Kidney (tissue), 14 donors: ENCODE results near the gene TMEM132C. TPM values are rescaled to one million over a fixed set of nuclear protein-coding genes. Genes with fewer than 3 reads are reported as not detected.

Source experiments
- DNase-seq, 5 donors: peaks; one replicate each; pipeline ENCODE4 v3.0.0-alpha.2; 2013 to 2020
- FAIRE-seq: peaks from 2 replicates; lab custom pipeline; 2012; peaks lifted over from hg19 to GRCh38; lab: Jason Lieb, UNC
- H3K27ac ChIP-seq, 2 donors: one replicate each; pipeline ENCODE4 v1.7.0; 2013; ENCODE audit warnings: low read depth in 2 of 2, low read length in 2 of 2, inconsistent platforms in 1 of 2
- H3K27me3 ChIP-seq: one replicate; pipeline ENCODE4 v1.7.1; 2013; ENCODE audit warnings: low read length, inconsistent platforms; ENCODE audit not compliant: control insufficient read depth, insufficient read depth
- H3K36me3 ChIP-seq, 3 donors: one replicate each; pipeline versions ENCODE4 v1.7.0 to v1.7.1; 2013; ENCODE audit warnings: low read length in 3 of 3, control low read depth in 1 of 3, inconsistent platforms in 1 of 3; ENCODE audit not compliant: insufficient read depth in 3 of 3, control insufficient read depth in 2 of 3
- H3K4me1 ChIP-seq, 3 donors: one replicate each; pipeline versions ENCODE4 v1.7.0 to v1.7.1; 2013; ENCODE audit warnings: low read length in 3 of 3, inconsistent platforms in 1 of 3, low read depth in 1 of 3; ENCODE audit not compliant: control insufficient read depth in 2 of 3, insufficient read depth in 2 of 3
- H3K4me3 ChIP-seq, 3 donors: one replicate each; pipeline versions ENCODE4 v1.7.0 to v1.8.1; 2013; ENCODE audit warnings: low read length in 3 of 3, control low read depth in 1 of 3, inconsistent platforms in 1 of 3
- H3K9ac ChIP-seq, 3 donors: one replicate each; pipeline versions ENCODE4 v1.7.0 to v1.7.1; 2013; ENCODE audit warnings: low read length in 3 of 3, control low read depth in 1 of 3, inconsistent platforms in 1 of 3
- H3K9me3 ChIP-seq, 3 donors: one replicate each; pipeline versions ENCODE4 v1.7.0 to v1.7.1; 2013; ENCODE audit warnings: low read length in 3 of 3, control low read depth in 1 of 3, inconsistent platforms in 1 of 3; ENCODE audit not compliant: control insufficient read depth in 2 of 3, insufficient read depth in 1 of 3
- intact Hi-C: fragments of 100-400 bp; cut with DNase I; formaldehyde crosslinking; loops from one replicate; pipeline ENCODE4 v1.11.1; 2022
- polyA plus RNA-seq: library from polyadenylated mRNA; stranded (reverse); fragments of 350-450 nt; fragmentation: Illumina TruSeq; extraction: RNeasy Lipid Tissue Mini Kit (QIAGEN cat#74804); gene quantifications from one replicate; pipeline ENCODE4 v1.2.3, GENCODE V29; 2014; ENCODE audit warnings: low read depth, low replicate concordance; ENCODE audit not compliant: insufficient read depth
- total RNA-seq: library from RNA; stranded (reverse); fragmentation: NEBNext Ultra II Directional; extraction: Animal tissue kit (Norgen Biotek cat#: 25700); gene quantifications from one replicate; pipeline ENCODE4 v1.2.1, GENCODE V29; 2021
- TF ChIP-seq, protein P1 (sequence below): IDR thresholded peaks from 3 replicates; pipeline ENCODE4 v1.5.1; 2012; ENCODE audit warnings: mild to moderate bottlenecking, moderate library complexity, borderline replicate concordance; ENCODE audit not compliant: insufficient read depth; ENCODE audit errors: extremely low read depth
- donor health status: control.
- donor health status: control.
- donor health status: control.
- donor health status: control.
- donor health status: control.
- donor health status: DM: yes; HTN: yes; CAD: no.
- donor health status: Normal renal cell carcinoma (clear cell type).

TMEM132C gene
- total and polyA plus RNA-seq, 2 donors from 2014 or later = 0.28 to 0.75 TPM

DNA sequence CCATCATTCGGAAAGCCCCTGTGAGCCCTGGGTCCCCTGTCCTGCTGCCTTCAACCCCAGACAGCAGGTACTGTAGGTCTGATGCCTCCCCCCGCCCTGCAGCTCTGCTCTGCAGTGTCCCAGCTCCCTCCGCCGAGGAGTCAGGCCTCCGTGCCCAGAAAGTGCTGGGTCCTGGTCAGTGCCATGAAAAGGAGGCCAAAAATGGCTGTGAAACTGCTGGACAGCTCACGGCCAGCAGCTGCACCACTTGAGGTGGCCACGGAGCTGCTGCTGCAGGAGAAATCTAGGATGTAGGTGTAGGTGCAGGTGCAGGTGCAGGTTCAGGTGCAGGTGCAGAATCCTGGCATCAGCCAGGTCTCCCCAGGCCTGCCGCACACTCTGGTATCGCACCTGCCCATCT, 360.7 kb downstream of the TMEM132C start:
- FAIRE-seq (no peak), DNase-seq (no peak)
- Histone ChIP-seq H3K27me3 (no peaks in the 10 kb centered on the region), H3K9ac (no peak overlapping the region), H3K4me3 (no peak overlapping the region), H3K4me1 (no peaks in the 10 kb centered on the region), H3K36me3 (no peaks in the 10 kb centered on the region), H3K27ac (no peak overlapping the region), H3K9me3 (no peaks in the 10 kb centered on the region)
- intact Hi-C loops = no loop called here
- TF ChIP-seq, protein P1, sequence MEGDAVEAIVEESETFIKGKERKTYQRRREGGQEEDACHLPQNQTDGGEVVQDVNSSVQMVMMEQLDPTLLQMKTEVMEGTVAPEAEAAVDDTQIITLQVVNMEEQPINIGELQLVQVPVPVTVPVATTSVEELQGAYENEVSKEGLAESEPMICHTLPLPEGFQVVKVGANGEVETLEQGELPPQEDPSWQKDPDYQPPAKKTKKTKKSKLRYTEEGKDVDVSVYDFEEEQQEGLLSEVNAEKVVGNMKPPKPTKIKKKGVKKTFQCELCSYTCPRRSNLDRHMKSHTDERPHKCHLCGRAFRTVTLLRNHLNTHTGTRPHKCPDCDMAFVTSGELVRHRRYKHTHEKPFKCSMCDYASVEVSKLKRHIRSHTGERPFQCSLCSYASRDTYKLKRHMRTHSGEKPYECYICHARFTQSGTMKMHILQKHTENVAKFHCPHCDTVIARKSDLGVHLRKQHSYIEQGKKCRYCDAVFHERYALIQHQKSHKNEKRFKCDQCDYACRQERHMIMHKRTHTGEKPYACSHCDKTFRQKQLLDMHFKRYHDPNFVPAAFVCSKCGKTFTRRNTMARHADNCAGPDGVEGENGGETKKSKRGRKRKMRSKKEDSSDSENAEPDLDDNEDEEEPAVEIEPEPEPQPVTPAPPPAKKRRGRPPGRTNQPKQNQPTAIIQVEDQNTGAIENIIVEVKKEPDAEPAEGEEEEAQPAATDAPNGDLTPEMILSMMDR = no peak

DNA sequence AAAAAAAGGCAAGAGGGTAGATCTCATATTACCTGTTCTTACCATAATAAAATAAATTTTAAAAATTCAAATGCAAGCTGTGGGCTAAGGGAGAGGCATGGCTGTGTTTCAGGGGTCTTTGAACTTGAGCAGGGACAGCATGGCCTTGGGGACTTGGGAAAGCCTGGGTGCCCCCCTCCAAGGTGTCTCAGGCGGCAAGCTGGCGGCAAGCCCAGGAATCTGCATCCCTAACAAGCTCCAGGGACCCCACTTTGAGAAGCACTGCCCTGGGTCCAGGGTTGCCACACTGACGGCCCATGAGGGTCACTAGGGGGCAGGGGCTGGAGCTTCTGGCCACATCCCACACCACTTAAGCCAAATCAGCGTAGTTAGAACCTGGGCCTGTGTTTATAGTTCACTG, 363.0 kb downstream of the TMEM132C start:
- Histone ChIP-seq H3K27me3 (no peaks in the 10 kb centered on the region), H3K4me3 (no peak overlapping the region), H3K9ac (no peak overlapping the region), H3K36me3 (no peaks in the 10 kb centered on the region), H3K27ac (no peak overlapping the region), H3K4me1 (no peaks in the 10 kb centered on the region), H3K9me3 (peaks cover 0 to 4% (median 0%) of the 10 kb centered on the region in 3 donors)
- TF ChIP-seq, protein P1 = no peak
- intact Hi-C loops = no loop called here
- DNase-seq (no peak), FAIRE-seq (no peak)

DNA sequence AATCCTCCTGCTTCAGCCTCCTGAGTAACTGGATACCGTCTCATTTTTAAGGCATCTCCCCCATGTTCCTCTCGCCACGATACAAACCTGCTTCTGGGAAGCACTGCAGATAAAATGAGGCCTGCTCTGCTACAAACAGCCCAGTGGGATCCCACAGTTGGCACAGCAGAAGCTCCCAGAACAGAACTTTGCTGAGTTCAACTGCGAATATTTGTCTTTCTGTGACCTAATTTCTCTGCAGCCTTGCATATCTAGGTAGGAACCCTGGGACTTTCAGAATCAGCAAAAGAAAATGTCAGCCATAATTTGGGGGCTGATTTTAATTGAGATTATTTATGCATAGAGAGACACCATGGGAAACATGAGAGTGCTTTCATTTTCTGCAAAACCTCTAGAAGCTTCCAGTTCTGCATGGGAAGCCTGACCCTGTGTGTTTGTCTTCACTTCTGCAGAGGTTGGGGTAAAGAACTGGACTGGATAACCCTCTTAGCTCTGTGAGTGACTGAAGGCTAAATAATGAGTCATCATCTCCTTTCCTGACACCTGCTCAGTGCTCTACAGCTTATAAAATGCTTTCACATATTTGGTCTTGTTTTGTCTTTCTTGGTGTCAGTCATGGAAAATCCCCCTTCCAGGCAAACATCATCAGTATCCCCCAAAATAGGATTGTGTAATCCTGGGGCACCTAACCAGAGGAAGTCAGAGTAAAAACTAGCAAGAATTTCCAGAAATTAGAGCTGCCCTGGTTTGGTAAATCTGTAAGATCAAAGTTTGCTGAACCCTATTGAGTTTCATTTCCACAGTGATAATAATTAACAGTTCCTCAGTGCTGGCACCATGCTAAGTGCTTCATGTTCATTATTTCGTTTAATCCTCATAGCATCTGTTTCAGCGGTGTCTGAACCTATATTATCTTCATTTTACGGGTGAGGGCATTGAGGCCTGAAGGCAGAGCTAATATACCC, 371.0 kb downstream of the TMEM132C start:
- no peak overlapping the region for H3K4me3 ChIP-seq
- peaks cover 0 to 4% (median 3%) of the 10 kb centered on the region in 3 donors for H3K9me3 ChIP-seq
- H3K36me3 ChIP-seq = peaks cover 0 to 2% (median 0%) of the 10 kb centered on the region in 3 donors
- TF ChIP-seq, protein P1 = no peak
- FAIRE-seq = no peak
- no peaks in the 10 kb centered on the region for H3K4me1 ChIP-seq
- DNase-seq = peak in 2 of 5 donors; percentile 10 to 34
- H3K9ac ChIP-seq = no peak overlapping the region
- intact Hi-C loops = no loop called here
- no peak overlapping the region for H3K27ac ChIP-seq
- H3K27me3 ChIP-seq = no peaks in the 10 kb centered on the region
